Fibroblast of pulmonary artery (primary cell): ENCODE data around the gene PLEKHM2.
A peak's percentile ranks its signal among the peaks of the same experiment; 100 is the strongest.

Source experiments
- DNase-seq: peaks from one replicate; pipeline ENCODE4 v3.0.0-alpha.2; 2010; ENCODE audit warnings: low read depth
- H3K4me3 ChIP-seq: replicated peaks from 2 replicates; pipeline ENCODE4 v1.5.1; 2011; ENCODE audit warnings: low read depth, mild to moderate bottlenecking, control low read depth, low read length, moderate library complexity
- TF ChIP-seq, protein P1 (sequence below): IDR thresholded peaks from 2 replicates; pipeline ENCODE4 v1.5.1; 2011; ENCODE audit warnings: mild to moderate bottlenecking, control low read depth, low read length, inconsistent platforms; ENCODE audit errors: missing control alignments

Gene PLEKHM2

DNA sequence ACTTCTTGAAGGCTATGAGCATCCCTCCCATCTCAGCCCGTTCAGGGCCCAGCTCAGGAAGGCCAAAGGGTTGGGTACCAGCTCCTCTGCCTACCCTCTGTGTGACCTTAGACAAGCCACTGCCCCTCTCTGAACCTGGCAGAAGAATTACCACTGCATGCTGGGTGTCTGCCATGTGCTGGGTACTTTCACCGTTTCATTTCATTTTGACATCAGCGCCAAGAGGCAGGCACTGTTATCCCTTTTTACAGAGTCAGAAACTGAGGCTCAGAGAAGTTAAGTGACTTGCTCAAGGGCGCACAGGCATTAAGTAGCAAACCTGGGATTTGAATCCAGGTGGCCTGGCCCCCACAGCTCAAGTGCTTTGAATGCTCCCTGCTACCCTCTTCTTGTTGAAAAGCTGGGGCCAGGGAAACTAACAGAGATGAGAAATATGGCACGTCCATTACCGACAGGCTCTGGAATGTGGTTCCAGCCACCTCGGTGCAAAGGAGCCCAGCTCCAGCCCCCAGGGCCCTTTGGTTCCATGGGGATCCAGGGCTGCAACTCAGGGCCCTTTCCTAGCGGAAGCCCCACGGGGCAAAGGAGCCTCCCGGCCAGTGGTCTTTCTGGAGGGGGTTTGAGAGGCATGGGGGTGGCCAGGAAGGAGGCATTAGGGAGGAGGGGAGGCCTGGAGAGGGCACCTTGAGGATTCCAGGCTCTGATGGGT is 64.7 kb downstream of the PLEKHM2 start:
- TF ChIP-seq, protein P1, sequence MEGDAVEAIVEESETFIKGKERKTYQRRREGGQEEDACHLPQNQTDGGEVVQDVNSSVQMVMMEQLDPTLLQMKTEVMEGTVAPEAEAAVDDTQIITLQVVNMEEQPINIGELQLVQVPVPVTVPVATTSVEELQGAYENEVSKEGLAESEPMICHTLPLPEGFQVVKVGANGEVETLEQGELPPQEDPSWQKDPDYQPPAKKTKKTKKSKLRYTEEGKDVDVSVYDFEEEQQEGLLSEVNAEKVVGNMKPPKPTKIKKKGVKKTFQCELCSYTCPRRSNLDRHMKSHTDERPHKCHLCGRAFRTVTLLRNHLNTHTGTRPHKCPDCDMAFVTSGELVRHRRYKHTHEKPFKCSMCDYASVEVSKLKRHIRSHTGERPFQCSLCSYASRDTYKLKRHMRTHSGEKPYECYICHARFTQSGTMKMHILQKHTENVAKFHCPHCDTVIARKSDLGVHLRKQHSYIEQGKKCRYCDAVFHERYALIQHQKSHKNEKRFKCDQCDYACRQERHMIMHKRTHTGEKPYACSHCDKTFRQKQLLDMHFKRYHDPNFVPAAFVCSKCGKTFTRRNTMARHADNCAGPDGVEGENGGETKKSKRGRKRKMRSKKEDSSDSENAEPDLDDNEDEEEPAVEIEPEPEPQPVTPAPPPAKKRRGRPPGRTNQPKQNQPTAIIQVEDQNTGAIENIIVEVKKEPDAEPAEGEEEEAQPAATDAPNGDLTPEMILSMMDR: no peak
- DNase-seq: no peak
- H3K4me3 ChIP-seq: no peak overlapping the region

DNA sequence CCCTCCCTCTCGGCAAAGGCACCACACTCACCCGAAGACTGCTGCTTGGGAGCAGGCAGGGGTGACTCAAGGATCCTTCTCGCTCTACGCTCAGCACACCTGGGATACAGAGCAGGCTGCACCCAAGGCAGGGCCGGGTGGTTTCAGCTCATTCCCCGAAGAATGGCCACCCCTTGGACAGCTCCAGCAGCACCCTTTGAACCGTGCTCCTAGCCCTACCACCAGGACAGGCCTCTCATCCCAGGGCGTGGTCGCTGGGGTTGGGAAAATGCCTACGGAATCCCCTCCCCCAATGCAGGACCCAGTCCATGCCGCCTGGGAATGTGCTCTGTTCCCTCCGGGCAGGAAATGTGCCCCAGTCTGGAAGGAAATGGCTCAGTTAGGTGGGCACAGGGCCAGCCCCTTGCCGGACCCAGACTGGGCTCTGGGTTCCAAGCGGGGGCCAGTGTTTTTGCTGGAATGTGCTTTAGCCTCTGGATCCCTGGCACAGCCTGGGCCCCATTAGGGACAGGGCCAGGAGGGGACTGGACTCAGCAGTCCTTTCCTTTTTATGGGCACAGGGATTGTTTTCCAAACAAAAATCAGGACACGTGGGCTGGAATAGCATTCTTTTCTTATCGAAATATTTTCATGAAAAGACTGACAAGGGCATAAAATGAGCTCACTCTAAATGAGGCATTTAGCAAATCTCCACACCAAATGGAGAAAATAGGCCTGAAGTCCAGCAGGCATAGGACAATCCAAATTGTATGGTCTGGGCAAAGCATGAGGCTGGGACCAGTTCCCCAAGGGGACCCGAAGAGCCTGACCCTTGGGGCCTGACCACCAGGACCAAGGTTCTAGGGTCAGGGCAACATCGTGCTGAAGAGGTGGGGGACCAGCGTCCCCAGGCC is 65.5 kb downstream of the PLEKHM2 start:
- peak overlapping the region; percentile 3 for H3K4me3 ChIP-seq
- peak; percentile 75 for DNase-seq

DNA sequence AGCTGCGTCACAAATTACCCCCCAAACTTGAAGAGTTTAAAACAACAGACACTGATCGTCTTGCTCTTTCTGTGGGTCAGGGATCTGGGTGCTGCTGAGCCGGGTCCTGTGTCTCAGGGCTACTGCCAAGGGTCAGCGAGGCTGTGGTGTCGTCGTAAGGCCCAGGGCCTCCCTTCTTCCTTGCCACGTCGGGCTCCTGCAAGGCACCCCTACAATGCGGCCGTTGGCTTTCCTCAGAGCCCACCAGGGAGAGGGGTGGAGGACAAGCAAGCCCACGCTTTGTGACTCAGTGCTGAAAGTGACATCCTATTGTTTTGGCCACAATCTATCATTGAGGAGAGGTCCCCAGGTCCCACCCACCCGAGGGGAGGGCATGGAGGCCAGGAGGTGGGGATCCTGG is 66.8 kb downstream of the PLEKHM2 start:
- TF ChIP-seq, protein P1: no peak
- no peak for DNase-seq
- no peak overlapping the region for H3K4me3 ChIP-seq

More for the DNA sequence above, 65.5 kb downstream of the PLEKHM2 start:
- TF ChIP-seq, protein P1: no peak

DNA sequence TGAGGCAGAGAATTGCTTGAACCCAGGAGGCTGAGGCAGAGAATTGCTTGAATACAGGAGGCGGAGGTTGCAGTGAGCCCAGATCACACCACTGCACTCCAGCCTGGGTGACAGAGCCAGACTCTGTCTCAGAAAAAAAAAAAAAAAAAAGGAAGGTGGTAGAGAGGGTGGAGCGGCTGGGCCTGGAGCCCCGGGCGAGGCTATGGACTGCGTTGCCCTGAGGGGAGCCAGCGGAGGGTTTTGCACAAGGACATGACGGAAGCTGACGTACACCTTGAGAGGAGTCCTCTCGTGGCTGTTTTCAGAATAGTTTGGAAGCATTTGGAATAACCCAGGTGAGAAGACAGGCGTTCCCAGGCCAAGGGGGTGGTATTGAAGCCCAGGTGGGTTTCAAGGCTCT is 67.6 kb downstream of the PLEKHM2 start:
- no peak for DNase-seq
- TF ChIP-seq, protein P1: no peak
- H3K4me3 ChIP-seq: no peak overlapping the region

DNA sequence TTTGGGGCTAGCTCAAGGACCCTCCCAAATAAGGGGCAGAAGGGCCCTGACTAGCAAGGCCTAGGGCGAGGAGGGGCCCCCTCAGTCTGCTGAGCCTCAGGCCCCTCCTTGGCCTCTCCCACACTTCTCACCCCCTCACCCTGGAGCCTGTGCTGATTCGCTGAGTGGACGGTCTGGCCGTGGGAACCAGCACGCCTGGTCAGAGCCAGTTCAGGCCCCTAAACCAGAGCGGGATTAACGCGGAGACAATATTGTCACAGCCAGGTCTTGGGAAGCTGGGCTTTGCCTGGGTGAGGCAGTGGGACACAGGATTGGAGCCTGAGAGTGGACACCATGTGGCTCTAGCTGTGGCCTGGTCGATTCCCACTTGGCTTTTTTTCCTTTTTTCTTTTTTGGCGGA is 69.7 kb downstream of the PLEKHM2 start:
- H3K4me3 ChIP-seq: no peak overlapping the region
- no peak for DNase-seq
- TF ChIP-seq, protein P1: no peak

DNA sequence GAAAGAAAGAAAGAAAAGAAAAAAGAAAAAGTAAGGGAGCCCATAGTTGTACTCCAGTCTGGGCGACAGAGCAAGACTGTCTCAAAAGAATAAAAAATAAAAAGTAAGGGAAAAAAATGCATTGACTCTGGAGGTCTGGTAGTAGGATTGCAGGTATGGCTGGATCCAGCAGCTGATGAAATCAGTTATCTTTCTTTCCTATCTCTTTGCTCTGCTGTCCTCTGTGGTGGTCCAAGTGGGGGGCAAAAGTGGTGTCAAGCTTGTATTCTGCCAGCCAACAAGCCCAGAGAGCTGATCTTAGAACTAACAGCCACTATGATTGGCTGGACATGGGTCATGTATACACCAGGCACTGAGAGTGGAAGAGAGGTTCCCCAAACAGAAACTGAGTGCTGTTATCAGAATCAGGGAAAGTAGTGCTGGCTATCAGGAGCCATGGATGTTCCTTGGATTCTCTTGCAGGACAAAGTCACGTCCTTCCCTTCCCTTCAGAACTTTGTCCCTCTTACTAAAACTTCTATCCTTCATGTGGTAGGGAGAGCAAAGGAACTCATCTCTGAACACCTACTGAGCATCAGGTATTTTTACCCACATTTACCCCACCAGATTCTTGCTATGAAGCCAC is 71.0 kb downstream of the PLEKHM2 start:
- DNase-seq: no peak
- H3K4me3 ChIP-seq: no peak overlapping the region
- TF ChIP-seq, protein P1: no peak
